Measurements from ENCODE around the gene SORCS3.

Gene SORCS3

DNA sequence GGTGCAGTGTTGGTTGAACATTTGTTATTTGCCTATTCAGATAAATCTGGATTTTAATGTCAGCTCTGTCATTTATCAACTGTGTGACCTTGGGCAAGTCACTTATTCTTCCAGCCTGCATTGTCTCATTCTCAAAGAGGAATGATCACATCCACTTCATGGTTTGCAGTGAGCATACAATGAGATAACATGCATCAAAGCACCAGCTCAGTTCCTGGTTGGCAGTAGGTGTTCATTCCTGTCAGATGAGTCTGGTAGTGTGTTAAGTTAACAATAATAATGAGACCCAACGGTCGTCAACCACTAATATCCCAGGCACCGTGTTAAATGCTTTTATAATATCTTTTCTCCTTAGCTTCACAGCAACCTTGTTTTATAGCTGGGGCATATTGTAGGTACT is 137.3 kb downstream of the SORCS3 start:
- DNase-seq (ENCODE audit: low spot score): no peak

DNA sequence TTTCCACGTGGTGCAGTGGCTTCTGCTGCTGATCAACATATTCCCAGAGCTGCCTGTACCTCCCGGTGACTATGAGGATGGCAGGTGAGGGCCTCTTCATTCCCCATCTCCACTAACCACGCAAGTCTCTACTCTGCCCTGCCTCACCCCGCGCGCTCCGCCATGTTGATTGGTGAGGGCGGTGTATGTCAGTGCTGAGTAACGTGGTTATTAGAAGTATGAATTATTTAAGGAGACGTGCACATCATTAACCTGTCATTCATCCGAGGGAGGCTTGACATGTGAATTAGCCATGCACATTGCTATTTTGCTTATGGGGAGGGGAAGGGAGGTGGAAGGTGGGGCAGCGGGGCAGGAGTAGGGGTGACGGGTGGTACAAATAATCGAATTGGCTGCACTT is 138.6 kb downstream of the SORCS3 start:
- DNase-seq (ENCODE audit: low spot score): no peak

DNA sequence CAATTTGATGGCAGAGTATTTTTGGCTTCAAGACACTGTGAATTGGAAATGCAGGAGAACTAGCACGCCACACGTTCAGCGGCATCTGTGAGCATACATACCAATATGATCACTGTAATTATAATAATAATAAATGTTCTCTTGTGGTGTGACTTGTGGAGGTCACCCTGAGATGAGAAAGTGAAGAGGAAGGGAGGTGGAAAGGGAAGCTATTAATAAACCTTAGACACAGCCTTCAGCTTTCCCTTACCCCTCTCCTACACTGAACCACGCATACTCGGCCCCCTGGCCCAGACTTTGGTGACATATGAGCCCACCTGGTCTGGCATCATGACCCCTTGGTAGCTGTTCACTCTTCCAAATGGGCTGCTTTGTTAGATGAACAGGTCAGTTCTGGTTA is 139.1 kb downstream of the SORCS3 start:
- DNase-seq (ENCODE audit: low spot score): no peak

DNA sequence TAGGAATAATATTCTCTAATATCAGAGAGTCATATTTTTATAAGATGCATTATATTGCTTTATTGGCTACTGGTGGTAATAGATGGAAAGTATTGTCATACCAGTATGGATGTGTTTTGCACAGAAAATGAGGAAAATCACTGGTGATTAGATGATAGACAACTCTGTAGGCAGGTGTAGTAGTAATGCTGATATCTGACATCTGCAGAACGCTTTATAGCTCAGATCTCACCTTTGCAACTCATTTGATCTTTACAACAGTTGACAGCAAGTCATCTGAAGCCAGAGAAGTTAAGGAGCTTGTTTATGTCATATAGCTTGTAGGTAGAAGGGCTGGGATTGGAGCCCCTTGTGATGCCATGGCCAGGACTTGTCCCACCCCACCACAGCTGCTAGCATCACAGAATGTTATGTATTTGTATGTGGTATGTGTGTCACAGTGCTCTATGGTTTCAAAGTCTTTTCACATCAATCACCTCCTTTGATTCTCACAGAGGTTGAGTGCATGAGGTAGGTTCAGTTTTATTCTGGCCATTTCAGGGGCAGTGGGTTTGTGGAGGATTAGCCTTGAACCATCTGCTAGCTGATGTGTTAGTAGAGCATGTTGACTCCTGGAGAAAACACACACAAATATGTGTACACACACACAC is 140.0 kb downstream of the SORCS3 start:
- no peak for DNase-seq (ENCODE audit: low spot score)

DNA sequence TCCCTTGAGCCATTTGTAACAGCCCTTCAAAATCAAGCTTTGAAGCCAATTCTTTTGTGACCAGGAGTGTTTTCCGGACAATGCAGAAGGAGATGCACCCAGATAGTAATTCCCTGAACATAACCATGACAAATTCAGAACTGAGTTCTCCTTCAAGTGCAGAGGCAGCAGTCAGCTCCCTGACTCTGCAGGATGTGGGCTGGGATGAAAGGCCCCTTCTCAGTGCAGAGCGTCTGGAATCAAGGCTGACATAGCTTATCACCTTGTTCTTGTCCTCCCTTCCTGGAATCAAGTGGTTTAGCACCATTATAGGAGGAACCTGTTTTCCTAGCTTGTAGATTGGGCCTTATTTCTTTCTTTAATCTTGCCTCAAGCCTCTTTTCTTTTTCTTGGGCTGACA is 143.4 kb downstream of the SORCS3 start:
- DNase-seq (ENCODE audit: low spot score): no peak

DNA sequence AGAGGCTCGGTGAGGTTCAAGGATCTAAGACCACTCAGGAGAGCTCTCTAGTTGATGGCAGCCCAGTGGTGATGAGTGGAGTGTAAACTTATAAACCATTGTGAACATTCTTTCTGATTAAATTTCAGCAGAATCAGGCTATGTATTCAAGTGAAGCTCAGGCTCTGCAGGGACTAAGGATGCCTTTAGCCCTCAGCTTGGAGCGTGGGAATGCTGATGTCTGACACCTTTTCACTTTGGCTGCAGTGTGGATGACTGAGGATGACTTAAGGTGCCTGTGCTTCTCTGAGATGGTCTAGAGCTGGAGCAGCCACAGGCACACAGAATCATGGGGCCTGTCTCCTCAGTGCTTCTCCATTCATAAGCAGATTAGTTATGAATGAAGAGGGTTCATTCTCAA is 150.4 kb downstream of the SORCS3 start:
- DNase-seq (ENCODE audit: low spot score): no peak

DNA sequence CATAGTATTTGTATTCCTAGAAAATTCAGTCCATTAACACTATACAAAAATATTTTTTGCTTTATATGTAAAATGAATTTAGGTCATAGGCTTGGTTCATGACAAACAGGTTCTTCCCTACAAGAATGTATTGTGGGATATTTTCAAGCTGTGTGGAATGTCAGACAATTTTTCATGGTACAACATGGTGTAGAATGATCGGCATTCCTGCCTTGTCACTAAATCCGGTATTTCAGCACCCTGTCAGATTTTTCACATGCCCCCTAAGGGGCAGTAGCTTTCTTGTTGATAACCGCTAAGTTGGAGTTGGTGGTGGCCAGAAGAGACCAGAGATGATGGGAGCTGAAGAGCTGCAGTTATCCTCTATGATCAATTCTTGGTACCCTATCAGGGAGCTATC is 154.3 kb downstream of the SORCS3 start:
- DNase-seq (ENCODE audit: low spot score): no peak

DNA sequence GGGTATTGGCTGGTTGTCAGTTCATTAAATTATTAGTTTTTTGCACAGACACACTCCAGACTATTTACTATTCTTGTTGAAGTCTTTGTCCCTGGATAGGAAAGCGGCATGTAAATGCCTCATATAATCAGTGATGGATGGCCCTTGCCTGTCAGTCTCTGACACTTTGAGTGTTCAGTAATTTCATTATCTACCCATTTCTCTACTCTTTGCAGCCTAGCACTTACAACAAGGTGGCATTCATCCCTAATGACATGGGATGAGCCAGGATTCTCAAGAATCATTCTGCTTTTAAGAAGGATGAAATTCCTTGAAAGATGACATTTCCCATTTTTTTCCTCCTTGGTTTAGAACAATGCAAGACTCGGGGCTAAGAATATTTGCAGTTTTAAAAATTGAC is 155.7 kb downstream of the SORCS3 start:
- DNase-seq (ENCODE audit: low spot score): no peak

DNA sequence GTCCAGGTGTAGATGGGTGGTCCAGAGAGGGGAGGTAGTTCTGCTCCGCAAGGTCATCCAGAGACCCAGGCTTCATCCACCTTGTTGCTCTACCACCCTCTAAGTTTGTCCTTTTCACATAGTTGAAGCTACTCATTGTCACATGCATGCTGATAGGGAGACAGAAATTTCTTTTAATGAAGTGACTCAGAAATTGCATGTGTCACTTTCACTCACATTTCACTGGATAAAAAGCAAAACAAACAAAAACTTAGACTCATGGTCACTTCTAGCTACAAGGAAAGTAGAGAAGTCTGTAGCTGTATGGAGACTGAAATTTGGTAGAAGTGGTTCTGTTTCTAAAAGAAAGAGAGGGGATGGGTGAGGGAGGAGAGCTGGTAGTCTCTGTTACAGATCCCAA is 161.9 kb downstream of the SORCS3 start:
- DNase-seq (ENCODE audit: low spot score): no peak

DNA sequence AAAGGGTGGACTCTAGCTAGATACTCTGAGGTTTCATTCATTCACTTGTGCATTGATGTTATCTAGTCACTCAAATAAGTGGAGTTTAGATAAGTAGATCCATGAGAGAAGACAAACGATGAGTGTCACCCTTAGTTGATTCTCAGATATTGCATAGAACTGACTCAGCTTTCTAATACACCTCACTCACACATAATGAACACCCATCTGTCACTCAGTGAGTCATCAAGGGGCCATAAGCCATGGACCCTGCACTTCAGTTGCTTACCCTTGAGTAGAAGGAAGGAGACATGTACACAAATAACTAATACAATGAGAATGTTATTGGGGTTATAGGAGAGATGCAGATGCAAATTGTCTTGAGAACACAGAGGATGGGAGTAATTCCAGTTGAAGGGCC is 163.8 kb downstream of the SORCS3 start:
- DNase-seq (ENCODE audit: low spot score): no peak

DNA sequence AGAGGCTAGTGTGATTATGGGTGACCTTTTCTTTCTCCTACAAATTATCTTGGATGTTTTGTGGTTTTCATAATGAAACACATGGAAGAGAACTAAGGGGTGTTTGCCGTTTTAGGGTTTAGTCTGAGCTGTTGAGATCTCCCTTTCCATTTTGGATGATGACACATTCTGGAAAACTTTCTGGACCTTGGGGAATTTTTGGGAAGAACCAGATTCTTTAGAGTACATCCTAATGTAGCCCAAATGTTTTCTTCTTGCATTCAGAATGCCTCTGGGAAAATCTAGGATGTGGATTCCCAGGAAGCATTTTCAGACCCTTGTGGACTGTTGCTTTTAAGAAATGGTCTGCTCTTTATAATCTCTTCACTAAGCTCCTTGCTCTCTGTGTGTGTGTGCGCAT is 165.7 kb downstream of the SORCS3 start:
- no peak for DNase-seq (ENCODE audit: low spot score)

DNA sequence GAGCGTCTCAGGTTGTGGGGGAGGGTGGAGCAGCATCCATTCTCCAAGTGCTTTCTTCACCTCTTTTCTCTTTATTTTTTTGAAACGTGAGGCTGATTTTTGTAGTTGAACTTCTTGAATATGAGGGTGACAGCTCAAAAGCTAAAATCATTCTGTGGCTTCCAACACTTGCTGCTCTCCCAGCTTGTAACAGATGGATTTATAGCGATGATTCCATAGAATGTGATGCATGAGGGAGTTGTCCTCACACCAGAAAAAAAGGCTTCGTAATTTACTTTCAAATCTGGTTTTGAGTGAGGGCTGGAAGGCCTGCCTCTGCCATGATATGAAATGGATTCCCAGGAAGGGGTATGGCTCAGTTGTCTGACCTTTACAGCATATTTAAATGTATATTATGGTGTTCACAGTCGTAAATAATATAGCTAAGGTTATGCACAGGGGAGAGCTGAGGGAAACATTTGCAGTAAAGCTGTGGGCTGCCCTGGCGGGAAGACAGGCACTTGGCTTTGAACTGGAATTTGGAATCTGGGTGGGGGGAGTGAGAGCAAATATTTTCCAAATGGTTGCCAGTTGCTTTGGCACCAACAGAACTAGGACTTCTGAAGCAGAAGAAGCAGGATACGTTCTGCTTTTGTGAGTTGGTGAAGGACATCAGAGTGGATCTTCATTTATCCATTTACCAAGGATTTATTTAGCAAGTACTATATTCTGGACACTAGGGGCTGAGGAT is 166.7 kb downstream of the SORCS3 start:
- DNase-seq (ENCODE audit: low spot score): no peak

DNA sequence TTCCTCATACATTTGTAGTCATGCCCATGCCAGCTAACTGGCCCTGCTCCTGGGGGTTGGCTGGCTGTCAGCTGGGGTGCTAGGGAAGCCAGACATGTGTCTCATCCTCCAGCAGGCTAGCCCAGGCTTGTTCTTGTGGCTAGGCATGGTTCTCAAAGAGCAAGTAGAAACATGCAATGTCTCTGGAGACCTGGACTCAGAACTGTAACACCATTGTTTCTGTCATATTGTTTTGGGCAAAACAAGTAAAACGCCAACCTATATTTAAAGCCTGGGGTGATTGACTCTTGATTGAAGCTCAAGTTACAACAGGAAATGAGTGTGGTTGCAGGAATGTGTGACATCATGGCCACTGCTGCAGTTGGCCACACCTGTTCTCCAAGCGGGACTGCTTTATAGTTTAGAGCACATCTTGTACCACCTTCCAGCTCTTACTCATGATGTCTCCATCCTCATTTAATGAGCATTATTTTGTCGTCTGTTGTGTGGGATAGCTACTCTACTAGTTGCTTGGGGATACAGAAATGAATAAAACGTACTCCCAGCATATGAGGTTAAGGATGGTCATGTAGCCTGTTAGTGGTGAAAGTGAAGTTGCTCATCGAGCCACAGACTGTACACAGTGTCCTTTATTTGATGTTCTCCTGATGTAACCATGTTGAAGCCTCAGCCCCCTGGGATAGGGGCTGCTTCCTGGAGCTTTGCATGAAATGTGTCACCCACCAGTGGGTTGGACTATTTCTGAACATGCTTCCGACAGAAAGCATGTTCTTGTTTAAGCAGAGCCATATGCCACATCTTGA is 168.4 kb downstream of the SORCS3 start:
- DNase-seq (ENCODE audit: low spot score): peak; percentile 97

DNA sequence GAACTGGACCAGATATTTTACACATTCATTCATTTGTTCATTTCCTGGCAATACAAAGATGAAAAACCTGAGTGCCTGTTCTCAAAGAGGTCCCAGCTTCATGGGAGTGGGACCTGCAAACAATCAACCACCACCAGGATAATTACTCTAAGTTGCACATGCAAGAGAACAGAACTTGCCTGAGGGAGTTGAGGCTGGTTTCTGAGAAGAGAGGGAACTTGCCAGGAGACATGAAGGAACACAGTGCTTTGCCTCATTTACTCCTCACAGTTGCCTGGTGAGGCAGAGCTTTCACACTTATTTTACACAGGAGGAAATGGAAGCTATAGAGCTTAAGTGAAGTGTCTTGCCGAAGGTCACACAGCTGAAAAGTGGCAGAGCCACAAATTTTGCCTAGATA is 170.1 kb downstream of the SORCS3 start:
- no peak for DNase-seq (ENCODE audit: low spot score)

DNA sequence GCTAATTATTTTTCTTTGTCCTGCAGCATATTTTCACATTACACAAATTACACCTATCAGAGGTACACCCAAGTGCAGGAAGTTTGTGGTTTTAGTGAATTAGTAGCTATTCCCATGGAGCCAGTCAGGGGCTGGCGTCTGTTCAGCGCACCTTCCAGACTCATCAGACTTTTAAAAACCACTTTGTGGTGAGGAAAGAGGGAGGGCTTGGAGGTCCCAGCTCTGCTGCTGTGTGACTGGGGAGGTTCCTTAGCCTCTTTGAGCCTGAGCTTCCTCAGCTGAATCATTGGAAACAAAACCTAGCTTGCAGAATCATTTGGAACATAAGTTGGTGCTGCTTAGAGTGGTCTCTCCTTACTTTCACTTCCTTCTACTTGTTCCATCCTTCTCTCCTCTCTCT is 175.4 kb downstream of the SORCS3 start:
- DNase-seq (ENCODE audit: low spot score): peak; percentile 49

DNA sequence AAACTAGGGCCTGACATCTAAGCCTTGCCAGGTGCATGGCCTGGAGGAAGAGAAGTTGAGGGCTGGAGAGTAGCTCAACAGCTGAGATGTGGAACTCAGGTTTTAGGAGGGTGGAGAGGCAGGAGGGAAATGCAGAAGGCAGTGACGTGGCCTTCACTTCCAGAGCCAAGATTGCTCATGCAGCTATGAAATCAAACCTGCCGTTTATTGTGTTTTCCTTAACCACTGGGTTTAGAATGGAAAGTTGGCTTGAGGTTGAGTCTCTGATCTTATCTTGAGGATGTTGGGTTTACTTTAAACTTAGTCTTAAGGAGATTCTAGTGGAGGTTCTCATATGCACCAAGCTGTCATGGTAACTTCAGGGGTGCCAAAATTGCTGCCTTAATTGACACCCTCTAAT is 178.6 kb downstream of the SORCS3 start:
- no peak for DNase-seq (ENCODE audit: low spot score)

DNA sequence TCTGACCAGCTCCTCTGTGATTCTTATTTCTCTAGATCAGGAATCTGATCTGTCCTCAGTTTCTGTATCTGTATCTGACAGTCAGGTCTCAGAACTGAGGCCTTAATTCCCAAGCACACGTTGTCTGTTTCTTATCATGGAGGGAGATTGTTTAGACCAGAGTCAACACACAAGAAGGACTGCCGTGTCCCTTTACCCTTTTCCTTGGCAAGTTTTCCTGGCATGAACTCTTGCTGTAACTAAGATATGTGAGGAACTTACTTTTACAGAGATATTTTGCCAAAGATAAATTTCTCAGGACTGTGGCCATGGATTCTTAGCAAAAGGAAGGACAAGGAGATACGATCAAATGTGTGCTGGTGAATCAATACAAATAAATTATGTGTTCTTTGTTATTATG is 181.0 kb downstream of the SORCS3 start:
- no peak for DNase-seq (ENCODE audit: low spot score)

DNA sequence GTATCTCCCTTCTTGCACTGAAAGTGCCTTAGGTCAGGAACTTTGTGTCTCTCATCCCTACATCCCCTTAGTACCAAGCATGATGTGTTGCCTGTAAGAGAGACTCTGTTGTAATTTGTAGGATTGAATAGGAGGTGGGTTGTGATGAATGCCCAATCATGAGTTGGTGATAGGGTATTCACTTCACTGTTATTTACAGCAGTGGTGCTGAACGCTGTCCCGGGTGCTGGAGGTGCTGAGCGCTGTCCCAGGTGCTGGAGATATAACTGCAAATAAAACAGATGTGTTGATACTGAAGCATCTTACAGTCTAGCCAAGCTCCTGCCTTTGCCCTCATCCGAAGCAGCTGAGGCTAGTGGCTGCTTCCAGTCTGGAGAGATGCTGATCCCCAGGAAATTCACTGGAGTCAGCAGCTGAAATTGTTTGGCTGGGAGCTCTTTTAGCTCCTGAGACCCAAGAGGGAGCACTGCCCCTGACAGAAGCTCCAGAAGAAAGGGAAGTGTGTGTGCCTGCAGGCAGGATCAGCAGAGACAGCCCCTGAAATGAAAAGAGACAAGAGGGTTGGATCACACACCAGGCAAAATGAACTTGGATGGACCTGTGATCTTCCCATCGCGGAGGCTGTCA is 183.4 kb downstream of the SORCS3 start:
- DNase-seq (ENCODE audit: low spot score): peak; percentile 41

DNA sequence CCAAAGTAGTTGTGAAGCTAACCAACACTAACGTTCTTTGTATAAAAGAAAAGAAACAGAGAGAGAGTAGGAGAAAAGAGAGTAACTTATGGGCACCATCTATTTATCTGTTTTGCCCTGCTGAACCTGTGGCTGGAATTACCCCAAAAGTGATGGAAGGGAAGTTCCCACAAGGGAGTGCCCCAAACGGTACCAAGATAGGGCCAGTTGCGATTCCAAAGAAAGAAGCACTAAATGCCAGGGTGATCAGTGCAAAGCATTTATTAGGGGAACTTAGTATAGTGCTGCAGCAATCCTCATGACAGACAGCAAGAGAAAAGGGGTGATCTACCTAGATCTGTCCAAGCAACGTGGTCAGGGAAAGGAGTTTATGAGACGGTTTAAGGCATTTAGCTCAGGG is 190.2 kb downstream of the SORCS3 start:
- no peak for DNase-seq (ENCODE audit: low spot score)

DNA sequence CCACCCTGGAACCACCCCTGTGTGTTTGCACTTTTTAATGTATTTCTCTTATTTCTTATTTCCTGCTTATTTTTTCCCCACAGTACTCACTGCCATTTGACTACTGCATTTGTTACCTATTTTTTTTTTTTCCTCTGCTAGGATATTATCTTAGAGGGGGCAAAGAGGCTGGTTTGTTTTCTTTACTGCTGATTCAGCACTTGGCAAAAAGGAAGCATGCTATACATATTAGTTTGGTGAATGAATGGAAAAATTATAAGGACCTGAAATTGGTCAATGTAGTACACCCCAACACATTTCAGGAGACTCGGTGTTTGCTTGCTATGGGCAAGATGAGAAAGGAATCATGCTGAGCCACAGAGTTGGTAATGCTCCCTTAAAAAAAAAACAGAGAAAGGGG is 193.5 kb downstream of the SORCS3 start:
- DNase-seq (ENCODE audit: low spot score): no peak

DNA sequence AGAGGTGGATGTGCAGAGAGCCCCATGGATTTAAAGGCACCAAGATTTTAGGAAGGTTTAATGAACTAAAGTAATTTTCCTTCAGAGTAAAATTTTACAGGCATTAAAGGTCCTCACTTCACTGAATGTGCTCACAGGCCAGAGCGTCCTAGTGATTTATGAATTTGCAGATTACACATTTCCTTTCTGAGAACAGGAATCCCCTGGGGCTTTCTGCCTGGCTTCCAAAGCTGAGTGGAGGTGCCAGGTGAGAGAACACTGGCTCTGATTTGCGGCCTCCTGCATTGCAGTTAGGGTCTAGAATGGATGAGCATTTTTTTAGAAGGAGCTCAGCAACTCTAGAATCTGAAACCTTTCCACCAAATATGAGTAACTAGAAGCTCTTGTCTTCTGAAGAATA is 194.3 kb downstream of the SORCS3 start:
- DNase-seq (ENCODE audit: low spot score): no peak

DNA sequence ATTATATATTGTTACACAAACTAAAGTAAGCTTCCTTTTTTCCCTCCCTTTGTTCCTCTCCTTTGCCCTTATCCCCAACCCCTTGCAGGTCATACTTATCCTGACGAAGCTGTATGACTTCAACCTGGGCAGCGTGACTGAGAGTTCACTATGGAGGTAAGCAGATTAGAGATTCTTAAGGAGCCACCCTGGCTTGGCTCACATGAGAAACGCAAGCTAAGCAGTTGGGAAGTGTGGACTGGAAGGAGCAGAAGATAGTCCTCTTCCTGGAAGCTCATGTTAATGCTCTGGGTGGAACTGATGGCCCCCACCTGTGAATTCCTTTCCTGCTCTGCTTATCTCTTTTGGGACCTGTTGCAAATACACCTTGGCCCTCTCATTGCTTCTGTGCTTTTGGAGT is 201.6 kb downstream of the SORCS3 start:
- DNase-seq (ENCODE audit: low spot score): no peak

DNA sequence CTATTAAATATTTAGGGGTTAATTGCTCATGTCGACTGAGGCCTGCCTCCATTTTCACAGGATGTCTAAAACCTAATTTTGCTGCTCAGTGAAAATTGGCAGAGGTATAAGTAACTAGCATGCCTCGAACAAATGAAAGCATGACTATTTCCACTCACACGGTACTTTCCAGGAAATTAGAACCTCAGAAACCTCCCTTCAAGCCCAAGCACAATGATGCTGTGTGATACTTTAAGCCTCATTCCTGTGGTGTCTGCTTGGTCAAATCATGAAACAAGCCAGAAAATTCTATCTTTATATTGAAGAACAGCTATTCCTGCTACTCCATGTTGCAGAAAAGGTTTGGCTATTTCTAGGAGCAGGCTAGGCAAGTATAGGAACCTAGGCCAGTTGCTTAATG is 203.0 kb downstream of the SORCS3 start:
- no peak for DNase-seq (ENCODE audit: low spot score)

All from SW480 (cell line).